Vagina (tissue), 2 donors: ENCODE measurements around the gene CCDC85C. TPM values are rescaled to one million over a fixed set of nuclear protein-coding genes. Genes with fewer than 3 reads are reported as not detected.
A peak's percentile ranks its signal among the peaks of the same experiment; 100 is the strongest.

Source experiments
- DNase-seq, 2 donors: peaks; one replicate each; pipeline ENCODE4 v3.0.0-alpha.2; 2017; ENCODE audit errors: extremely low spot score in 2 of 2
- H3K27ac ChIP-seq: fragments of 200-600 bp; sonication (generic); one replicate; pipeline ENCODE4 v1.5.1; 2019
- H3K27me3 ChIP-seq: fragments of 200-600 bp; sonication (generic); one replicate; pipeline ENCODE4 v1.5.1; 2019
- H3K36me3 ChIP-seq, 2 donors: fragments of 200-600 bp; sonication (generic); one replicate each; pipeline ENCODE4 v1.5.1; 2017 to 2019
- H3K4me1 ChIP-seq: fragments of 200-600 bp; sonication (generic); one replicate; pipeline ENCODE4 v1.5.1; 2019
- H3K4me3 ChIP-seq, 2 donors: fragments of 200-600 bp; sonication (generic); 1 replicate in 1 of 2; 2 replicates in 1 of 2; pipeline ENCODE4 v1.5.1; 2016 to 2019
- H3K9me3 ChIP-seq: fragments of 200-600 bp; sonication (generic); one replicate; pipeline ENCODE4 v1.5.1; 2019
- POLR2A ChIP-seq, 2 donors: fragments of 450-650 bp; IDR thresholded peaks; one replicate each; pipeline ENCODE4 v1.6.1; 2017; ENCODE audit warnings: antibody characterized with exemption in 2 of 2, mild to moderate bottlenecking in 2 of 2, moderate library complexity in 2 of 2
- POLR2AphosphoS5 ChIP-seq, 2 donors: sonication (generic); formaldehyde crosslinking; IDR thresholded peaks; one replicate each; pipeline ENCODE4 v1.9.0; 2017; ENCODE audit warnings: antibody characterized with exemption in 2 of 2, mild to moderate bottlenecking in 2 of 2, low read depth in 1 of 2; ENCODE audit not compliant: insufficient read depth in 1 of 2
- intact Hi-C: fragments of 100-400 bp; cut with DNase I; formaldehyde crosslinking; loops from one replicate; pipeline ENCODE4 v1.15.1; 2023
- total RNA-seq: library from RNA; depleted of rRNA; stranded (reverse); fragments of >200 nt; gene quantifications from one replicate; pipeline ENCODE4 v1.2.3, GENCODE V29; 2016
- TF ChIP-seq, protein P1 (sequence below), 3 experiments: fragments of 450-650 bp in 2 of 3; fragments of 200-600 bp in 1 of 3; sonication (generic) in 1 of 3; IDR thresholded peaks; one replicate each; pipeline ENCODE4 v1.5.1; 2017 to 2019; ENCODE audit warnings: antibody characterized with exemption in 3 of 3, mild to moderate bottlenecking in 2 of 3, moderate library complexity in 2 of 3

The CCDC85C gene
- total RNA-seq, 1 donor from 2014 or later, result 6.9 TPM

DNA sequence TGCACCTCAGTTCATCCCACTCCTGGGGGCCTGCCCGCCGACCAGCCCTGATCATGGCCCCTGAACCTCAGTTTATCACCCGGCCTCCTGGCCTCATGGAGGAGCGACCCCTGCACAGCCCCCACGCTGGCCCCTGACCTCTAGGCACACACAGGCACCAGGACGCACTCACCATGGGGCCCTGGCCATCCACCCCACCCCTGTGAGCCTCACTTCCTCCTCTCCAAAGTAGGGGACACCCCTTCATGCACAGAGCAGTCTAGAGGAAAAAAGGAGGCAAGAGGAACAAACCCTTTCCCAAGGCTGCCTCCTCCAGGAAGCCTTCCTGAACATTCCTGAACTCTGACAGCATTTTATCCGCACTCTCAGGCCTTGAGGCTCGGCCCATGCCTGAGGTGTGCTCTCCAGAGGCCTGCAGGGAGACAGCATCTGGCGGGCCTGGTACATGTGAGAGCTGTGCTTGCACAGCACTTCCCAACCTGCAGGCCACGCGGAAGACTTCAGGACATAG lies 83.4 kb downstream of the CCDC85C start:
- intact Hi-C loops, result no loop called here

DNA sequence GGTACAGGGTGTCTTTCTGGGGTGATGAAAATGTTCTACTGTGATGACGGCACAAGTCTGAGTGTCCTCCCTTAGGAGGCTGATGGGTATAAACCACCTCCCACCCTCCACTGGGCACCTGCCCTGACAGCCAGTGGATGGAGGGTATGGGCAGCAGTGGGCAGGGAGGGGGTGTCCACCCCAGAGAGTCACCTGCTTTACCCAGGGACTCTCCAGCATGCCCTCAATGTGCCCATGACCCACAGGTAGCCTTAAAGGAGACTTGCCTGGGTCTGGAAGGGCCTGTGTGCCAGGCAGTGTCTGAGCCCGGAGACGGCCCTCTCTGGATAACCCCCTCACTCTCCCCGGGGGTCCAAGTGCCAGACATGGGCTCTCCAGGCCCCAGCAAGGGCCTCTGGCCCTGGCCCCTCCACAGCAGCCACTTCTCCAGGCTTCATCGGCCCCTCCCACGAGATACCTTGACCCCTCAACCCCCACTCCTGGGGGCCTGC lies 84.0 kb downstream of the CCDC85C start:
- no peak for TF ChIP-seq POLR2AphosphoS5 (IDR thresholded peaks at IDR 0.05; ENCODE audit: insufficient read depth in 1 of 2, low read depth in 1 of 2)
- no peak for TF ChIP-seq POLR2A (IDR thresholded peaks at IDR 0.05)
- TF ChIP-seq, protein P1, sequence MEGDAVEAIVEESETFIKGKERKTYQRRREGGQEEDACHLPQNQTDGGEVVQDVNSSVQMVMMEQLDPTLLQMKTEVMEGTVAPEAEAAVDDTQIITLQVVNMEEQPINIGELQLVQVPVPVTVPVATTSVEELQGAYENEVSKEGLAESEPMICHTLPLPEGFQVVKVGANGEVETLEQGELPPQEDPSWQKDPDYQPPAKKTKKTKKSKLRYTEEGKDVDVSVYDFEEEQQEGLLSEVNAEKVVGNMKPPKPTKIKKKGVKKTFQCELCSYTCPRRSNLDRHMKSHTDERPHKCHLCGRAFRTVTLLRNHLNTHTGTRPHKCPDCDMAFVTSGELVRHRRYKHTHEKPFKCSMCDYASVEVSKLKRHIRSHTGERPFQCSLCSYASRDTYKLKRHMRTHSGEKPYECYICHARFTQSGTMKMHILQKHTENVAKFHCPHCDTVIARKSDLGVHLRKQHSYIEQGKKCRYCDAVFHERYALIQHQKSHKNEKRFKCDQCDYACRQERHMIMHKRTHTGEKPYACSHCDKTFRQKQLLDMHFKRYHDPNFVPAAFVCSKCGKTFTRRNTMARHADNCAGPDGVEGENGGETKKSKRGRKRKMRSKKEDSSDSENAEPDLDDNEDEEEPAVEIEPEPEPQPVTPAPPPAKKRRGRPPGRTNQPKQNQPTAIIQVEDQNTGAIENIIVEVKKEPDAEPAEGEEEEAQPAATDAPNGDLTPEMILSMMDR (IDR thresholded peaks at IDR 0.05), result no peak
- Histone ChIP-seq H3K4me1 (peaks cover 38% of the 10 kb centered on the region), H3K27ac (no peak overlapping the region), H3K36me3 (no peaks in the 10 kb centered on the region), H3K9me3 (no peaks in the 10 kb centered on the region), H3K4me3 (no peak overlapping the region), H3K27me3 (no peaks in the 10 kb centered on the region)
- intact Hi-C loops, result loop anchor here (2.0 kb wide), 1 partner anchor 109 kb away; no protein-coding TSS in a partner anchor
- no peak for DNase-seq

More for the DNA sequence above, 83.4 kb downstream of the CCDC85C start:
- Histone ChIP-seq H3K36me3 (no peaks in the 10 kb centered on the region), H3K27me3 (no peaks in the 10 kb centered on the region), H3K4me1 (peaks cover 44% of the 10 kb centered on the region), H3K9me3 (no peaks in the 10 kb centered on the region), H3K4me3 (no peak overlapping the region), H3K27ac (no peak overlapping the region)
- TF ChIP-seq POLR2A (IDR thresholded peaks at IDR 0.05) (no peak), POLR2AphosphoS5 (IDR thresholded peaks at IDR 0.05; ENCODE audit: insufficient read depth in 1 of 2, low read depth in 1 of 2) (no peak)
- TF ChIP-seq, protein P1 (IDR thresholded peaks at IDR 0.05), result no peak
- no peak for DNase-seq

DNA sequence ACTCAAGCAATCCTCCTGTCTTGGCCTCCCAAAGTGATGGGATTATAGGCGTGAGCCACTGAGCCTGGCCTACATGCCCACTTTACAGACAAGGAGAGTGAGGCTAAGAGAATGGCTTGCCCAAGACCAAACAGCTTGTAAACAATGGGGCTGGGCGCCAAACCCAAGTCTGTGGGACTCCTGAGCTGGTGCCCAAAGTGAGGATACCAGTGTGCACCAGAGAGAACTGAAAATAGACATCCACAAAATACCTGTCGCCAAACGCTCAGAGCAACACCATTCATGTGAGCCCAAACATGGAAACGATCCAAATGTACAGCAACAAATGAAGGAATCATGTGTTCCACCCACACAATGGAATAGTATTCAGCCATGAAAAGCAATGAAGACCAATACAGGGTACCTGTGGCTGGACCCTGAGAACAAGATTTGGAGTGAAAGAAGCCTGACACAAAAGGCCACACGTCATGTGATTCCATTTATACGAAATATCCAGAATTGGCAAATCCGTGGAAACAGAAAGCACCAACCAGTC lies 84.6 kb downstream of the CCDC85C start:
- Histone ChIP-seq H3K9me3 (no peaks in the 10 kb centered on the region), H3K4me3 (no peak overlapping the region), H3K27ac (no peak overlapping the region), H3K36me3 (peaks cover 0 to 5% of the 10 kb centered on the region in 2 donors), H3K4me1 (peaks cover 32% of the 10 kb centered on the region), H3K27me3 (no peaks in the 10 kb centered on the region)
- TF ChIP-seq POLR2AphosphoS5 (IDR thresholded peaks at IDR 0.05; ENCODE audit: insufficient read depth in 1 of 2, low read depth in 1 of 2), result no peak
- TF ChIP-seq POLR2A (IDR thresholded peaks at IDR 0.05), result no peak
- TF ChIP-seq, protein P1 (IDR thresholded peaks at IDR 0.05), result no peak
- no peak for DNase-seq
- intact Hi-C loops, result loop anchor here (2.0 kb wide), 1 partner anchor 109 kb away; no protein-coding TSS in a partner anchor

- H3K4me1 ChIP-seq, result peaks cover 25% of the 10 kb centered on the region
- TF ChIP-seq, protein P1 (IDR thresholded peaks at IDR 0.05), result peak; percentile 89 to 94 (median 89)
- TF ChIP-seq POLR2AphosphoS5 (IDR thresholded peaks at IDR 0.05; ENCODE audit: insufficient read depth in 1 of 2, low read depth in 1 of 2), result peak in 1 of 2 donors; percentile 12
- TF ChIP-seq POLR2A (IDR thresholded peaks at IDR 0.05), result no peak
- H3K9me3 ChIP-seq, result no peaks in the 10 kb centered on the region
- H3K27ac ChIP-seq, result no peak overlapping the region
- intact Hi-C loops, result loop anchor here (2.0 kb wide), 1 partner anchor 110 kb away; no protein-coding TSS in a partner anchor
- DNase-seq, result no peak
- H3K27me3 ChIP-seq, result no peaks in the 10 kb centered on the region
- no peak overlapping the region for H3K4me3 ChIP-seq
- peaks cover 0 to 12% of the 10 kb centered on the region in 2 donors for H3K36me3 ChIP-seq
These were observed 85.3 kb downstream of the CCDC85C start for GRCh38 chr14:99518441-99519346.
